Stimulated activated CD4-positive, alpha-beta T cell treated with anti-CD3 and anti-CD28 coated beads, Interleukin-4, amount 100 ng/mL, for 48 hours (primary cell): ENCODE results near the gene APLNR.

Experiments used
- DNase-seq, 2 donors: peaks; one replicate each; pipeline ENCODE4 v3.0.0-alpha.2; 2020; ENCODE audit warnings: low read depth in 2 of 2

The APLNR gene

GRCh38 chr11:57251491-57252104 is 14.5 kb upstream of the APLNR start:
- no peak for DNase-seq

GRCh38 chr11:57251037-57251436 is 14.0 kb upstream of the APLNR start:
- no peak for DNase-seq

- DNase-seq = peak; percentile 20 to 51
These were observed 12.6 kb upstream of the APLNR start for GRCh38 chr11:57249384-57250319.

- peak; percentile 16 to 22 for DNase-seq
These were observed 11.8 kb upstream of the APLNR start for GRCh38 chr11:57248780-57249383.

- no peak for DNase-seq
These were observed 7.9 kb upstream of the APLNR start for GRCh38 chr11:57244911-57245310.

- no peak for DNase-seq
These were observed 4.4 kb upstream of the APLNR start for GRCh38 chr11:57241353-57241972.

GRCh38 chr11:57240757-57241156 is 3.7 kb upstream of the APLNR start:
- DNase-seq = no peak

GRCh38 chr11:57240007-57240406 is 3.0 kb upstream of the APLNR start:
- DNase-seq = no peak

GRCh38 chr11:57239348-57239747 is 2.3 kb upstream of the APLNR start:
- no peak for DNase-seq

- DNase-seq = no peak
These were observed 1.0 kb downstream of the APLNR start for GRCh38 chr11:57235761-57236703.

- DNase-seq = no peak
These were observed 3.3 kb downstream of the APLNR start for GRCh38 chr11:57233702-57234101.

GRCh38 chr11:57231539-57232253 is 5.4 kb downstream of the APLNR start:
- no peak for DNase-seq

- DNase-seq = no peak
These were observed 6.1 kb downstream of the APLNR start for GRCh38 chr11:57230791-57231538.

- DNase-seq = no peak
These were observed 6.7 kb downstream of the APLNR start for GRCh38 chr11:57230316-57230715.

GRCh38 chr11:57228600-57228999 is 8.4 kb downstream of the APLNR start:
- no peak for DNase-seq

GRCh38 chr11:57224537-57224936 is 12.5 kb downstream of the APLNR start:
- no peak for DNase-seq

- no peak for DNase-seq
These were observed 12.9 kb downstream of the APLNR start for GRCh38 chr11:57224128-57224527.

GRCh38 chr11:57223601-57224000 is 13.4 kb downstream of the APLNR start:
- no peak for DNase-seq

GRCh38 chr11:57222239-57222638 is 14.8 kb downstream of the APLNR start:
- DNase-seq = no peak
